Measurements from ENCODE around the gene AMIGO2. TPM values are rescaled to one million over a fixed set of nuclear protein-coding genes. Genes with fewer than 3 reads are reported as not detected.

AMIGO2 gene
- total RNA-seq, 1 experiment from 2014 or later: 0.96 TPM

DNA sequence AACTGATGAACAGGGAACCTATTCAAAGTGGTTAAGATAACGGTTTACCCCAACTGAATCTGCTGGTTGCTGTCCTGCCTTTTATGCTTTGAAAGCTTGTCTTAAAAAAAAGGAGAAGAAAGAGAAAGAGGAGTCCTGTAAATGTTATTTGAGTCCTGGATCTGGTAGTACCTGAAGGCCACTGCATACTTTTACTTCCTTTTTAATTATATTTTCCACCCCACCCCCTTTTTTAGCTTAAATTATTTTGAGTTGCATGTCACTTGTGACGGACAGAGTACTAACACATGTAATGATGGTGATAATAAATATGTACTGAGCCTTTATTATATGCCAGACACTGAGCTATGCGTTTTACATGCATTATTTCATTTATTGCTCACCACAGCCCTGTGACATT, 2.5 kb upstream of the AMIGO2 start:
- DNase-seq (ENCODE audit: low read depth, low spot score) (no peak), ATAC-seq (no peak)
- Histone ChIP-seq H3K4me1 (ENCODE audit: control insufficient read depth in 1 of 2, insufficient read depth in 2 of 2, low read length in 2 of 2) (peaks cover 22 to 67% of the 10 kb centered on the region in 2 experiments), H3K9me2 (ENCODE audit: insufficient read depth) (no peaks in the 10 kb centered on the region), H3K79me2 (ENCODE audit: insufficient read depth, low read length) (no peaks in the 10 kb centered on the region), H3K9me3 (ENCODE audit: control insufficient read depth in 1 of 2, insufficient read depth in 1 of 2, low read depth in 1 of 2, low read length in 2 of 2) (no peaks in the 10 kb centered on the region), H4K20me1 (ENCODE audit: insufficient read depth) (no peaks in the 10 kb centered on the region), H3K27me3 (ENCODE audit: insufficient read depth, low read length) (no peaks in the 10 kb centered on the region), H2AFZ (ENCODE audit: low read depth, low read length, poor library complexity, severe bottlenecking) (no peak overlapping the region), H3K4me3 (replicated peaks in 1 of 2; ENCODE audit: low read depth in 1 of 2, low read length in 2 of 2) (no peak overlapping the region), H3K36me3 (ENCODE audit: control insufficient read depth in 1 of 2, insufficient read depth in 2 of 2, low read length in 2 of 2) (no peaks in the 10 kb centered on the region), H3K9ac (ENCODE audit: low read length) (no peak overlapping the region), H3K27ac (ENCODE audit: low read depth, low read length) (no peak overlapping the region), H3K4me2 (ENCODE audit: low read length) (peak overlapping the region; percentile 30; the same call in 1 of the 2 replicates)
- RAD21 ChIA-PET (ENCODE audit: low non-redundant PET in 1 of 2, low total read pairs in 2 of 2, uncharacterized antibody in 2 of 2, unreplicated experiment in 2 of 2): no interaction called here
- no TSS peak for BruUV-seq (replicated peaks)
- intact Hi-C loops (cut with micrococcal nuclease): no loop called here
- POLR2A ChIA-PET: no interaction called here
- TF ChIP-seq TCF7L2 (IDR thresholded peaks at IDR 0.05; ENCODE audit: borderline replicate concordance, extremely low read depth, insufficient read depth, insufficient read length): no peak
- no peak for TF ChIP-seq POLR2AphosphoS5 (IDR thresholded peaks at IDR 0.05; ENCODE audit: low read depth, low read length)
- no peak for TF ChIP-seq EZH2phosphoT487 (IDR thresholded peaks at IDR 0.05; ENCODE audit: borderline replicate concordance)
- no peak for TF ChIP-seq SRF (IDR thresholded peaks at IDR 0.05; ENCODE audit: low read depth)
- TF ChIP-seq CBX3 (IDR thresholded peaks at IDR 0.05; ENCODE audit: low read depth): no peak
- TF ChIP-seq ZFX (IDR thresholded peaks at IDR 0.05): no peak
- TF ChIP-seq, protein P1, sequence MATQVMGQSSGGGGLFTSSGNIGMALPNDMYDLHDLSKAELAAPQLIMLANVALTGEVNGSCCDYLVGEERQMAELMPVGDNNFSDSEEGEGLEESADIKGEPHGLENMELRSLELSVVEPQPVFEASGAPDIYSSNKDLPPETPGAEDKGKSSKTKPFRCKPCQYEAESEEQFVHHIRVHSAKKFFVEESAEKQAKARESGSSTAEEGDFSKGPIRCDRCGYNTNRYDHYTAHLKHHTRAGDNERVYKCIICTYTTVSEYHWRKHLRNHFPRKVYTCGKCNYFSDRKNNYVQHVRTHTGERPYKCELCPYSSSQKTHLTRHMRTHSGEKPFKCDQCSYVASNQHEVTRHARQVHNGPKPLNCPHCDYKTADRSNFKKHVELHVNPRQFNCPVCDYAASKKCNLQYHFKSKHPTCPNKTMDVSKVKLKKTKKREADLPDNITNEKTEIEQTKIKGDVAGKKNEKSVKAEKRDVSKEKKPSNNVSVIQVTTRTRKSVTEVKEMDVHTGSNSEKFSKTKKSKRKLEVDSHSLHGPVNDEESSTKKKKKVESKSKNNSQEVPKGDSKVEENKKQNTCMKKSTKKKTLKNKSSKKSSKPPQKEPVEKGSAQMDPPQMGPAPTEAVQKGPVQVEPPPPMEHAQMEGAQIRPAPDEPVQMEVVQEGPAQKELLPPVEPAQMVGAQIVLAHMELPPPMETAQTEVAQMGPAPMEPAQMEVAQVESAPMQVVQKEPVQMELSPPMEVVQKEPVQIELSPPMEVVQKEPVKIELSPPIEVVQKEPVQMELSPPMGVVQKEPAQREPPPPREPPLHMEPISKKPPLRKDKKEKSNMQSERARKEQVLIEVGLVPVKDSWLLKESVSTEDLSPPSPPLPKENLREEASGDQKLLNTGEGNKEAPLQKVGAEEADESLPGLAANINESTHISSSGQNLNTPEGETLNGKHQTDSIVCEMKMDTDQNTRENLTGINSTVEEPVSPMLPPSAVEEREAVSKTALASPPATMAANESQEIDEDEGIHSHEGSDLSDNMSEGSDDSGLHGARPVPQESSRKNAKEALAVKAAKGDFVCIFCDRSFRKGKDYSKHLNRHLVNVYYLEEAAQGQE (IDR thresholded peaks at IDR 0.05; ENCODE audit: low read depth): no peak
- no peak for TF ChIP-seq EZH2 (IDR thresholded peaks at IDR 0.05)
- no peak for TF ChIP-seq ELF1 (IDR thresholded peaks at IDR 0.05; ENCODE audit: borderline replicate concordance, low read depth)
- no peak for TF ChIP-seq JUND (IDR thresholded peaks at IDR 0.05)
- TF ChIP-seq EGR1 (IDR thresholded peaks at IDR 0.05; ENCODE audit: low read depth): no peak
- no peak for TF ChIP-seq SP1 (IDR thresholded peaks at IDR 0.05; ENCODE audit: low read depth)
- TF ChIP-seq, protein P2, sequence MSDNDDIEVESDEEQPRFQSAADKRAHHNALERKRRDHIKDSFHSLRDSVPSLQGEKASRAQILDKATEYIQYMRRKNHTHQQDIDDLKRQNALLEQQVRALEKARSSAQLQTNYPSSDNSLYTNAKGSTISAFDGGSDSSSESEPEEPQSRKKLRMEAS (IDR thresholded peaks at IDR 0.05): no peak
- TF ChIP-seq, protein P3, sequence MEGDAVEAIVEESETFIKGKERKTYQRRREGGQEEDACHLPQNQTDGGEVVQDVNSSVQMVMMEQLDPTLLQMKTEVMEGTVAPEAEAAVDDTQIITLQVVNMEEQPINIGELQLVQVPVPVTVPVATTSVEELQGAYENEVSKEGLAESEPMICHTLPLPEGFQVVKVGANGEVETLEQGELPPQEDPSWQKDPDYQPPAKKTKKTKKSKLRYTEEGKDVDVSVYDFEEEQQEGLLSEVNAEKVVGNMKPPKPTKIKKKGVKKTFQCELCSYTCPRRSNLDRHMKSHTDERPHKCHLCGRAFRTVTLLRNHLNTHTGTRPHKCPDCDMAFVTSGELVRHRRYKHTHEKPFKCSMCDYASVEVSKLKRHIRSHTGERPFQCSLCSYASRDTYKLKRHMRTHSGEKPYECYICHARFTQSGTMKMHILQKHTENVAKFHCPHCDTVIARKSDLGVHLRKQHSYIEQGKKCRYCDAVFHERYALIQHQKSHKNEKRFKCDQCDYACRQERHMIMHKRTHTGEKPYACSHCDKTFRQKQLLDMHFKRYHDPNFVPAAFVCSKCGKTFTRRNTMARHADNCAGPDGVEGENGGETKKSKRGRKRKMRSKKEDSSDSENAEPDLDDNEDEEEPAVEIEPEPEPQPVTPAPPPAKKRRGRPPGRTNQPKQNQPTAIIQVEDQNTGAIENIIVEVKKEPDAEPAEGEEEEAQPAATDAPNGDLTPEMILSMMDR (IDR thresholded peaks at IDR 0.05 in 2 of 3, conservative IDR thresholded peaks at IDR 0.05 in 1 of 3; ENCODE audit: borderline replicate concordance in 1 of 3, insufficient read depth in 1 of 3, low read depth in 2 of 3, low read length in 2 of 3): no peak
- TF ChIP-seq, protein P4, sequence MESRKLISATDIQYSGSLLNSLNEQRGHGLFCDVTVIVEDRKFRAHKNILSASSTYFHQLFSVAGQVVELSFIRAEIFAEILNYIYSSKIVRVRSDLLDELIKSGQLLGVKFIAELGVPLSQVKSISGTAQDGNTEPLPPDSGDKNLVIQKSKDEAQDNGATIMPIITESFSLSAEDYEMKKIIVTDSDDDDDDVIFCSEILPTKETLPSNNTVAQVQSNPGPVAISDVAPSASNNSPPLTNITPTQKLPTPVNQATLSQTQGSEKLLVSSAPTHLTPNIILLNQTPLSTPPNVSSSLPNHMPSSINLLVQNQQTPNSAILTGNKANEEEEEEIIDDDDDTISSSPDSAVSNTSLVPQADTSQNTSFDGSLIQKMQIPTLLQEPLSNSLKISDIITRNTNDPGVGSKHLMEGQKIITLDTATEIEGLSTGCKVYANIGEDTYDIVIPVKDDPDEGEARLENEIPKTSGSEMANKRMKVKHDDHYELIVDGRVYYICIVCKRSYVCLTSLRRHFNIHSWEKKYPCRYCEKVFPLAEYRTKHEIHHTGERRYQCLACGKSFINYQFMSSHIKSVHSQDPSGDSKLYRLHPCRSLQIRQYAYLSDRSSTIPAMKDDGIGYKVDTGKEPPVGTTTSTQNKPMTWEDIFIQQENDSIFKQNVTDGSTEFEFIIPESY (IDR thresholded peaks at IDR 0.05; ENCODE audit: extremely low read depth, insufficient replicate concordance, low read length): no peak
- TF ChIP-seq YY1 (IDR thresholded peaks at IDR 0.05; ENCODE audit: extremely low read depth, insufficient replicate concordance, low read depth, low read length): no peak
- CTCF ChIA-PET: interaction anchor here (0.7 to 0.9 kb wide), 2 partner anchors 11 to 12 kb away, joined by 3 read pairs; no protein-coding TSS in a partner anchor
